ENCODE results near the gene TRPV5. TPM values are rescaled to one million over a fixed set of nuclear protein-coding genes. Genes with fewer than 3 reads are reported as not detected.

Gene TRPV5
- total RNA-seq, 6 experiments from 2014 or later = not detected

DNA sequence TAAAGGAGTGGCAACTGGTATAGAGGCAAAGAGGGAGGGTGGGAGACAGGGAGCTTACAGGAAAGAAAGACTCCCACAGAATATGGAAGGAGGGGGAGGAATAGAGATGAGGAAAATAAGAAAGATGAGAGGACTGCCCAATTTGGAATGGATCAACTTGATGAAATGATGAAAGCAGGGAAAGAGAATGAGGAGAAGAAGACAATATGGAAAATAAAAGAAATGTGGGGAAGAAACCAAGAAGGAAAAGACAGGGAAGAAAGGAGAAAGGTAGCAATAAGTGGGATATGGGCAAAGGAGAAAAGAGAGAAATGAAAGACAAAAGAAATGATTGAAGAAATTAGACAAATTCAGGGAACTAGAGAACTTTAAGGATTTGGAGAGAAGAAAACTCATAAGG, 25.7 kb upstream of the TRPV5 start:
- no peak overlapping the region for H3K4me3 Mint-ChIP-seq
- no peaks in the 10 kb centered on the region for H3K36me3 Mint-ChIP-seq (ENCODE audit: low read depth)
- no peak for DNase-seq
- no peak for TF ChIP-seq CTCF (IDR thresholded peaks at IDR 0.05)
- H3K27me3 Mint-ChIP-seq (ENCODE audit: insufficient read depth) = peaks cover 12% of the 10 kb centered on the region; the same call in 1 of the 2 replicates
- H3K9me3 Mint-ChIP-seq = peaks cover 6% of the 10 kb centered on the region
- no peak overlapping the region for H3K27ac Mint-ChIP-seq
- H3K4me1 Mint-ChIP-seq (ENCODE audit: low read depth) = no peaks in the 10 kb centered on the region

DNA sequence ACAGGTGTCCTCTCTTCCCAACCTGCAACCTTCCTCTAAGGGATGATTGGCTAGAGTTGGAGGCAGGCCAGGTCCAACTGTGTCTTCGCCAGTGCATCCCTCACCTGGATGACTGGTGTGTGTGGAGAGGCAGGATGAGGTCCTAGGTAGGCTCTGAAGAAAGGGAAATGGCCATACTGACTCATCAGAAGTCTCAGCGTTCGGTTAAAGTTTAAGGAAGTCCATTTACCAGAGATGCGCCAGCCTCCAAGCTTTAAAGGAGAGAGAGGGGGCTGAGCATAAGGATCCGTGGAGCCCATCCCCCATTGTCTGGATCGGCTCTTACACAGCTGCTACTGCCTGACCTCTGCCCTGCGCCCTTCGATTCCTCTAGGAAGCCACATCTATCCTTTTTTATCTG, 24.2 kb upstream of the TRPV5 start:
- no peak for DNase-seq
- H3K4me1 Mint-ChIP-seq (ENCODE audit: low read depth) = no peaks in the 10 kb centered on the region
- H3K4me3 Mint-ChIP-seq = no peak overlapping the region
- H3K36me3 Mint-ChIP-seq (ENCODE audit: low read depth) = no peaks in the 10 kb centered on the region
- no peak overlapping the region for H3K27ac Mint-ChIP-seq
- no peak for TF ChIP-seq CTCF (IDR thresholded peaks at IDR 0.05)
- peaks cover 12% of the 10 kb centered on the region; the same call in 1 of the 2 replicates for H3K27me3 Mint-ChIP-seq (ENCODE audit: insufficient read depth)
- peaks cover 6% of the 10 kb centered on the region for H3K9me3 Mint-ChIP-seq

DNA sequence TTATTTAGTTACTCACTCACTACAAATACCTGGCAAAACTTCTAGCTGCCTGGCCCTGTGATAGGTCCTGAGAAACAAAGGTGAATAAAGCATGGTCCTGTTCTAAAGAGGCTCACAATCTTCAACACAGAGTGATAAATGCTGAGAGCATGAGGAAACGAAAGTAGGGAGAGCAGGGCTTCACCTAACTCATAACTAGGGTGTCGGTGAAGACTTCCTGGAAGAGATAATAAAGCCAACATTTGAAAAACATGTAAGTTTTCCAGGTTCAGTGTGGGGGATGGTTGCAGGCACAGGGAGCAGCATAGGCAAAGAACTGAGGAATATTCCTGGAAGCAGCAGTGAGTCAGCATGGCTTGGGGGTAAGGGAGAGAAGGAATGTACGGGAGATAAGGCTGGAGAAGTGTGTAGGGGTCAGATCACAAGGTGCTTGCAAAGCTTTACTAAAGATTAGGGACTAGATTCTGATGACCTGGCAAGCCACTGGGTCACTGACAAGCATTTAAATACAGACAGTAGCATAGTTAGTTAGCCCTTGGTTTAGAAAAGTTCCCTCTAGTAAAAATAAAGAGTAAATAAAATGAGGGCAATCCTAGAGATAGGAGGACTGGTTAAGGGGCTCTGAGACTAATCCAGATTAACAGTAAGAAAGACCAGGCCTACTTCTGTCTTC, 23.5 kb upstream of the TRPV5 start:
- no peak for DNase-seq
- Mint-ChIP-seq H3K27me3 (ENCODE audit: insufficient read depth) (peaks cover 10% of the 10 kb centered on the region; the same call in 1 of the 2 replicates), H3K4me1 (ENCODE audit: low read depth) (no peaks in the 10 kb centered on the region), H3K4me3 (no peak overlapping the region), H3K9me3 (peaks cover 6% of the 10 kb centered on the region), H3K36me3 (ENCODE audit: low read depth) (no peaks in the 10 kb centered on the region), H3K27ac (no peak overlapping the region)
- no peak for TF ChIP-seq CTCF (IDR thresholded peaks at IDR 0.05)

DNA sequence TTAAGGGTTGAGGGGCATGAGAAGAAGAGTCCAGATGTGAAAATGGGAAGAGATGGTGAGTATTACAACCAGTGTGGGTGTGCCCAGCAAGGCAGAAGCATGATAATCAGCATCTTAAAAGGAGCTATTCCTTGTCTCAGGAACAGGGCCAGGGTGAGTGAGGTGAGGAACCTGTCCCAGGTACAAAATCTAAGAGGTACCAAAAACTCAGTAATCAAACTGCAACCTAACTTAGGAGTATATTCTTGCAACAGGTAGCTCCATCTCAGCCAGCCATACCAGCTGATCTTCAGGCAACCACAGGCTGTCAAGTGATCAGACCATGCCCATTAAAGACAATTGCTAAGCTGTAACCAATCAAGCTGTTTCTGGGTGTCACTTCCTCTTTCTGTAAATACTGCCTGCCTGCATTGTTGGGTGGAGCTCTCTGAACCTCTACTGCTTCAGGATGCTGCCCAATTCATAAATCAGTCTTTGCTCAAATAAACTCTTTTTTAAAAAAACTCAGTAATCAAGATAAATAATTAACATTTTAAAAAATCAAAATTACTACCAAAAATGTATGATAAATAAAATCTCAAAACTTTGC, 21.2 kb upstream of the TRPV5 start:
- Mint-ChIP-seq H3K9me3 (peaks cover 6% of the 10 kb centered on the region), H3K36me3 (ENCODE audit: low read depth) (no peaks in the 10 kb centered on the region), H3K27ac (no peak overlapping the region), H3K27me3 (ENCODE audit: insufficient read depth) (peaks cover 5% of the 10 kb centered on the region; the same call in 1 of the 2 replicates), H3K4me3 (no peak overlapping the region), H3K4me1 (ENCODE audit: low read depth) (no peaks in the 10 kb centered on the region)
- no peak for TF ChIP-seq CTCF (IDR thresholded peaks at IDR 0.05)
- no peak for DNase-seq

- no peak for TF ChIP-seq CTCF (IDR thresholded peaks at IDR 0.05)
- Mint-ChIP-seq H3K4me3 (no peak overlapping the region), H3K36me3 (ENCODE audit: low read depth) (no peaks in the 10 kb centered on the region), H3K9me3 (peaks cover 5% of the 10 kb centered on the region), H3K27me3 (ENCODE audit: insufficient read depth) (peaks cover 8% of the 10 kb centered on the region; the same call in 1 of the 2 replicates), H3K27ac (no peak overlapping the region), H3K4me1 (ENCODE audit: low read depth) (no peaks in the 10 kb centered on the region)
- DNase-seq = no peak
These were observed 16.7 kb upstream of the TRPV5 start for GRCh38 chr7:142950235-142950634.
